MM.1S (cell line): Measurements from ENCODE around the gene C3.

ENCODE experiments used
- EZH2 ChIP-seq: fragments of 300-600 bp; sonication (generic); optimal IDR thresholded peaks from 2 replicates; pipeline ENCODE3; 2017; ENCODE audit warnings: low read depth, mild to moderate bottlenecking, antibody characterized with exemption, low read length, mixed read lengths
- TF ChIP-seq, protein P1 (sequence below): fragments of 300-600 bp; sonication (generic); IDR thresholded peaks from 2 replicates; pipeline ENCODE4 v1.5.1; 2016; ENCODE audit warnings: antibody characterized with exemption, low read length, mixed read lengths

DNA sequence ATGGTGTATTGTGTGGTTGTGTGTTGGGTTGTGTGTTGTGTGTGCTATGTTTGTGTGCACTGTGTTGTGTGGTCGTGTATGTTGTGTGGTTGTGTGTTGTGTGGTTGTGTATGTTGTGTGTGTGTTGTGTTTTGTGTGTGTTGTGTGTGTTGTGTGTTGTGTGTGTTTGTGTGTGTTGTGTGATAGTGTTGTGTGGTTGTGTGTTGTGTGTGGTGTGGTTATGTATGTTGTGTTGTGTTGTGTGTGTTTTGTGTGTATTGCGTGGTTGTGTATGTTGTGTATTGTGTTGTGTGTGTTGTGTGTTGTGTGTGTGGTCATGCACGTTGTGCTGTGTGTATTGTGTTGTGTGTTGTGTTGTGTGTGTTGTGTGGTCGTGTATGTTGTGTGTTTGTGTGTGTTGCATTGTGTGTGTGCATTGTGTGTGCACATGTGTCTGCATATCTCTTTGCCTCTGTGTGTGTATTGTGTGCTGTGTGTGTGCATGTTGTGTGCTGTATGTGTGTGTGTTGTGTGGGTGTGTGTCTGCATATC, 2.9 kb downstream of the C3 start:
- TF ChIP-seq, protein P1, sequence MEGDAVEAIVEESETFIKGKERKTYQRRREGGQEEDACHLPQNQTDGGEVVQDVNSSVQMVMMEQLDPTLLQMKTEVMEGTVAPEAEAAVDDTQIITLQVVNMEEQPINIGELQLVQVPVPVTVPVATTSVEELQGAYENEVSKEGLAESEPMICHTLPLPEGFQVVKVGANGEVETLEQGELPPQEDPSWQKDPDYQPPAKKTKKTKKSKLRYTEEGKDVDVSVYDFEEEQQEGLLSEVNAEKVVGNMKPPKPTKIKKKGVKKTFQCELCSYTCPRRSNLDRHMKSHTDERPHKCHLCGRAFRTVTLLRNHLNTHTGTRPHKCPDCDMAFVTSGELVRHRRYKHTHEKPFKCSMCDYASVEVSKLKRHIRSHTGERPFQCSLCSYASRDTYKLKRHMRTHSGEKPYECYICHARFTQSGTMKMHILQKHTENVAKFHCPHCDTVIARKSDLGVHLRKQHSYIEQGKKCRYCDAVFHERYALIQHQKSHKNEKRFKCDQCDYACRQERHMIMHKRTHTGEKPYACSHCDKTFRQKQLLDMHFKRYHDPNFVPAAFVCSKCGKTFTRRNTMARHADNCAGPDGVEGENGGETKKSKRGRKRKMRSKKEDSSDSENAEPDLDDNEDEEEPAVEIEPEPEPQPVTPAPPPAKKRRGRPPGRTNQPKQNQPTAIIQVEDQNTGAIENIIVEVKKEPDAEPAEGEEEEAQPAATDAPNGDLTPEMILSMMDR: no peak
- no peak for TF ChIP-seq EZH2
